Loucy (cell line): ENCODE results near the gene GATC.

ENCODE experiments used
- H2AFZ ChIP-seq: fragments of 200-600 bp; sonication (generic); 2 replicates; pipeline ENCODE4 v1.6.0; 2016; ENCODE audit warnings: antibody characterized with exemption, mild to moderate bottlenecking, low read length, moderate library complexity
- H3F3A ChIP-seq: fragments of 200-600 bp; 2 replicates; pipeline ENCODE4 v1.6.0; 2016; ENCODE audit warnings: antibody characterized with exemption, low read depth, mild to moderate bottlenecking
- H3K27me3 ChIP-seq: fragments of 200-600 bp; sonication (generic); 2 replicates; pipeline ENCODE4 v1.6.1; 2014; ENCODE audit warnings: low read length, mild to moderate bottlenecking; ENCODE audit not compliant: insufficient read depth, poor library complexity, severe bottlenecking
- H3K36me3 ChIP-seq: fragments of 200-600 bp; sonication (generic); 2 replicates; pipeline ENCODE4 v1.6.1; 2016; ENCODE audit warnings: low read length; ENCODE audit not compliant: insufficient read depth
- H3K4me1 ChIP-seq: fragments of 200-600 bp; sonication (generic); 2 replicates; pipeline ENCODE4 v1.5.1; 2014; ENCODE audit warnings: low read length, mild to moderate bottlenecking; ENCODE audit not compliant: insufficient read depth, poor library complexity, severe bottlenecking
- H3K4me2 ChIP-seq: fragments of 200-600 bp; sonication (generic); 2 replicates; pipeline ENCODE4 v1.6.0; 2014; ENCODE audit warnings: antibody characterized with exemption, low read length, low read depth, mild to moderate bottlenecking; ENCODE audit not compliant: poor library complexity, severe bottlenecking
- H3K4me3 ChIP-seq: fragments of 200-600 bp; sonication (generic); 2 replicates; pipeline ENCODE4 v1.5.1; 2014; ENCODE audit warnings: low read length, mild to moderate bottlenecking, mixed read lengths; ENCODE audit not compliant: poor library complexity, severe bottlenecking
- H3K79me2 ChIP-seq: fragments of 200-600 bp; sonication (generic); 2 replicates; pipeline ENCODE4 v1.6.1; 2014; ENCODE audit warnings: low read length; ENCODE audit not compliant: insufficient read depth
- H3K9ac ChIP-seq: fragments of 200-600 bp; sonication (generic); 2 replicates; pipeline ENCODE4 v1.6.0; 2014; ENCODE audit warnings: mild to moderate bottlenecking, low read depth, low read length, moderate library complexity; ENCODE audit not compliant: poor library complexity, severe bottlenecking
- H3K9me2 ChIP-seq: fragments of 200-600 bp; sonication (generic); replicated peaks from 2 replicates; pipeline ENCODE4 v1.6.1; 2016; ENCODE audit warnings: low read depth, low read length, mixed read lengths
- H3K9me3 ChIP-seq: fragments of 200-600 bp; sonication (generic); 2 replicates; pipeline ENCODE4 v1.6.1; 2014; ENCODE audit warnings: mild to moderate bottlenecking, antibody characterized with exemption, low read length, low read depth; ENCODE audit not compliant: insufficient read depth
- H4K20me1 ChIP-seq: fragments of 200-600 bp; sonication (generic); 2 replicates; pipeline ENCODE4 v1.6.0; 2014; ENCODE audit warnings: antibody characterized with exemption, low read length, mild to moderate bottlenecking; ENCODE audit not compliant: insufficient read depth, poor library complexity, severe bottlenecking
- CTCF ChIP-seq: fragments of 200-600 bp; sonication (generic); conservative IDR thresholded peaks from 2 replicates; pipeline ENCODE4 v1.5.1; 2014; ENCODE audit warnings: mild to moderate bottlenecking, antibody characterized with exemption, low read length
- EZH2phosphoT487 ChIP-seq: fragments of 200-600 bp; IDR thresholded peaks from 2 replicates; pipeline ENCODE4 v1.6.1; 2018; ENCODE audit warnings: antibody characterized with exemption, mild to moderate bottlenecking, moderate library complexity, borderline replicate concordance

The GATC gene

GRCh38 chr12:120425797-120426196 is 20.4 kb upstream of the GATC start:
- Histone ChIP-seq H3K9me2 (no peaks in the 10 kb centered on the region), H3K4me2 (no peak overlapping the region), H4K20me1 (no peaks in the 10 kb centered on the region), H2AFZ (0 out of 2 replicates have a peak overlapping the region, but pooled peaks have one; percentile 6), H3K27me3 (no peaks in the 10 kb centered on the region), H3K9ac (no peak overlapping the region), H3K9me3 (no peaks in the 10 kb centered on the region), H3K4me3 (no peak overlapping the region), H3K36me3 (no peaks in the 10 kb centered on the region), H3F3A (no peaks in the 10 kb centered on the region), H3K79me2 (no peaks in the 10 kb centered on the region), H3K4me1 (no peaks in the 10 kb centered on the region)
- TF ChIP-seq CTCF (no peak), EZH2phosphoT487 (no peak)

GRCh38 chr12:120428597-120429229 is 17.5 kb upstream of the GATC start:
- Histone ChIP-seq H3F3A (no peaks in the 10 kb centered on the region), H3K4me2 (no peak overlapping the region), H3K79me2 (no peaks in the 10 kb centered on the region), H3K4me3 (no peak overlapping the region), H3K9ac (no peak overlapping the region), H2AFZ (no peak overlapping the region), H3K36me3 (no peaks in the 10 kb centered on the region), H3K9me3 (no peaks in the 10 kb centered on the region), H4K20me1 (no peaks in the 10 kb centered on the region), H3K27me3 (no peaks in the 10 kb centered on the region), H3K9me2 (no peaks in the 10 kb centered on the region), H3K4me1 (no peaks in the 10 kb centered on the region)
- TF ChIP-seq CTCF: no peak
- no peak for TF ChIP-seq EZH2phosphoT487

- TF ChIP-seq CTCF (no peak), EZH2phosphoT487 (no peak)
- Histone ChIP-seq H3K9me2 (no peaks in the 10 kb centered on the region), H3K27me3 (no peaks in the 10 kb centered on the region), H3K9ac (no peak overlapping the region), H3F3A (no peaks in the 10 kb centered on the region), H3K9me3 (no peaks in the 10 kb centered on the region), H3K36me3 (no peaks in the 10 kb centered on the region), H3K4me2 (no peak overlapping the region), H3K4me3 (no peak overlapping the region), H2AFZ (no peak overlapping the region), H4K20me1 (no peaks in the 10 kb centered on the region), H3K4me1 (no peaks in the 10 kb centered on the region), H3K79me2 (no peaks in the 10 kb centered on the region)
Observed at GRCh38 chr12:120429368-120429767, 16.9 kb upstream of the GATC start.
